H1 (cell line): ENCODE measurements around the gene MOV10L1.

ENCODE experiments used
- CEBPB ChIP-seq: IDR thresholded peaks from 2 replicates; pipeline ENCODE4 v1.6.1; 2012; ENCODE audit warnings: low read depth, low read length
- RFX5 ChIP-seq: IDR thresholded peaks from 2 replicates; pipeline ENCODE4 v1.6.1; 2011; ENCODE audit warnings: low read depth, low read length, improper control_type of control experiment, borderline replicate concordance
- SIX5 ChIP-seq: IDR thresholded peaks from 2 replicates; pipeline ENCODE4 v1.6.1; 2011; ENCODE audit warnings: mild to moderate bottlenecking, low read depth, low read length

- no peak for TF ChIP-seq CEBPB
- TF ChIP-seq SIX5, result no peak
- TF ChIP-seq RFX5, result no peak
Measured at GRCh38 chr22:50198624-50199017, 108.8 kb downstream of the MOV10L1 start.
